NB4 (cell line): ENCODE results near the gene CARM1.

Experiments
- POLR2A ChIP-seq: IDR thresholded peaks from 2 replicates; pipeline ENCODE4 v1.6.1; 2011; ENCODE audit warnings: mild to moderate bottlenecking; ENCODE audit not compliant: insufficient read length; ENCODE audit errors: extremely low read depth
- TF ChIP-seq, protein P1 (sequence below): IDR thresholded peaks from one replicate; pipeline ENCODE4 v1.5.1; 2012; ENCODE audit warnings: low read depth, low read length

DNA sequence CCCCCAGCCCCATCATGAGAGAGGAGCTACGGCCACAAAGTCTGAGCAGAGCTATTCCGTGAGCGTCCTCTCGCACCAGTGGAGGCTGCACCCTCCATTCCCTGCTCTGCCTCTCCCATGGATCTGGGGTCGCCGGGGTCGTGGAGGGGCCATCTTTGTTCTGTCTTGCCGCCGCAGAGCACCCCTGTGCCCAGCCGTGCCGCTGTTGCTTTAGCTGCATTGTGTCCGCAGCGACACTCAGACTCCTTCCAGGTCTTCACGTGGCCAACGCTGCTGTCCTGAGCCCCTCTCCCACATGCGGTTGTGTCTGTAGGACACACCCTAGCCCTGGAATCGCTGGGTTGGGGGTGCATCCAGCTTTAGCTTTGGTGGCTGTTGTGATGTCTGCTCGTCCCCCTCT is 41.3 kb downstream of the CARM1 start:
- TF ChIP-seq POLR2A = no peak
- TF ChIP-seq, protein P1, sequence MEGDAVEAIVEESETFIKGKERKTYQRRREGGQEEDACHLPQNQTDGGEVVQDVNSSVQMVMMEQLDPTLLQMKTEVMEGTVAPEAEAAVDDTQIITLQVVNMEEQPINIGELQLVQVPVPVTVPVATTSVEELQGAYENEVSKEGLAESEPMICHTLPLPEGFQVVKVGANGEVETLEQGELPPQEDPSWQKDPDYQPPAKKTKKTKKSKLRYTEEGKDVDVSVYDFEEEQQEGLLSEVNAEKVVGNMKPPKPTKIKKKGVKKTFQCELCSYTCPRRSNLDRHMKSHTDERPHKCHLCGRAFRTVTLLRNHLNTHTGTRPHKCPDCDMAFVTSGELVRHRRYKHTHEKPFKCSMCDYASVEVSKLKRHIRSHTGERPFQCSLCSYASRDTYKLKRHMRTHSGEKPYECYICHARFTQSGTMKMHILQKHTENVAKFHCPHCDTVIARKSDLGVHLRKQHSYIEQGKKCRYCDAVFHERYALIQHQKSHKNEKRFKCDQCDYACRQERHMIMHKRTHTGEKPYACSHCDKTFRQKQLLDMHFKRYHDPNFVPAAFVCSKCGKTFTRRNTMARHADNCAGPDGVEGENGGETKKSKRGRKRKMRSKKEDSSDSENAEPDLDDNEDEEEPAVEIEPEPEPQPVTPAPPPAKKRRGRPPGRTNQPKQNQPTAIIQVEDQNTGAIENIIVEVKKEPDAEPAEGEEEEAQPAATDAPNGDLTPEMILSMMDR = no peak
